H1 (cell line): ENCODE data around the gene GDF9. TPM values are rescaled to one million over a fixed set of nuclear protein-coding genes. Genes with fewer than 3 reads are reported as not detected.

Experiments used
- CHD2 ChIP-seq: IDR thresholded peaks from 2 replicates; pipeline ENCODE4 v1.6.1; 2012; ENCODE audit warnings: low read length, improper control_type of control experiment
- CHD7 ChIP-seq: fragments of 300-600 bp; sonication (generic); IDR thresholded peaks from 2 replicates; pipeline ENCODE4 v1.7.1; 2012; ENCODE audit warnings: low read length, moderate library complexity, mild to moderate bottlenecking, inconsistent platforms; ENCODE audit not compliant: insufficient replicate concordance
- FOSL1 ChIP-seq: IDR thresholded peaks from 2 replicates; pipeline ENCODE4 v1.6.1; 2011; ENCODE audit warnings: mild to moderate bottlenecking, low read depth, low read length, moderate library complexity; ENCODE audit not compliant: insufficient read depth
- POU5F1 ChIP-seq: IDR thresholded peaks from 2 replicates; pipeline ENCODE4 v1.6.1; 2011; ENCODE audit warnings: low read depth, mild to moderate bottlenecking, low read length, moderate library complexity
- SP2 ChIP-seq: IDR thresholded peaks from 2 replicates; pipeline ENCODE4 v1.6.1; 2012; ENCODE audit warnings: mild to moderate bottlenecking, low read length, inconsistent platforms
- SP4 ChIP-seq: IDR thresholded peaks from 2 replicates; pipeline ENCODE4 v1.6.1; 2012; ENCODE audit warnings: low read length, inconsistent platforms
- SRF ChIP-seq: IDR thresholded peaks from 2 replicates; pipeline ENCODE4 v1.6.1; 2011; ENCODE audit warnings: mild to moderate bottlenecking, low read depth, low read length, moderate library complexity
- TEAD4 ChIP-seq: IDR thresholded peaks from 2 replicates; pipeline ENCODE4 v1.6.1; 2012; ENCODE audit warnings: low read depth, low read length, inconsistent platforms, mixed read lengths
- polyA plus RNA-seq, 7 experiments: library from polyadenylated mRNA; depleted of rRNA in 3 of 7; stranded (reverse) in 5 of 7; unstranded in 2 of 7; fragments of >200 nt in 5 of 7; fragments of 200-250 nt in 2 of 7; gene quantifications; 1 replicate in 5 of 7; 2 replicates in 1 of 7; 4 replicates in 1 of 7; pipeline versions ENCODE4 v1.2.1 to v1.2.3, GENCODE V29; 2011 to 2013; ENCODE audit warnings: missing spikeins in 2 of 7, mixed read lengths in 2 of 7
- total RNA-seq: library from RNA; stranded (reverse); fragmentation: NEBNext Ultra II Directional; extraction: Animal tissue kit (Norgen Biotek cat#: 25700); gene quantifications from 2 replicates; pipeline ENCODE4 v1.2.1, GENCODE V29; 2021

GDF9 gene
- total and polyA plus RNA-seq, 2 of the 8 experiments (the other 6 are each of a cell fraction or from before 2014, with no cell fraction given) = 0.14 TPM; not detected in 1

- TF ChIP-seq CHD7 (no peak), FOSL1 (no peak), POU5F1 (no peak), SP2 (no peak), TEAD4 (no peak), CHD2 (no peak), SRF (no peak), SP4 (no peak)
These were observed 31.8 kb upstream of the GDF9 start (continued) for GRCh38 chr5:132898094-132898493.
